Measurements from ENCODE around the gene PKN2. TPM values are rescaled to one million over a fixed set of nuclear protein-coding genes. Genes with fewer than 3 reads are reported as not detected.

The PKN2 gene
- total and polyA plus RNA-seq, 2 of the 8 experiments (the other 6 are each of a cell fraction or from before 2014, with no cell fraction given), result 7.8 to 32.0 TPM

- TF ChIP-seq CHD7 (IDR thresholded peaks at IDR 0.05; ENCODE audit: insufficient replicate concordance, low read length) (no peak), SUZ12 (IDR thresholded peaks at IDR 0.05; ENCODE audit: low read length) (no peak), CEBPB (IDR thresholded peaks at IDR 0.05; ENCODE audit: low read depth, low read length) (no peak), NRF1 (IDR thresholded peaks at IDR 0.05; ENCODE audit: low read depth, low read length) (no peak), ZNF274 (IDR thresholded peaks at IDR 0.05; ENCODE audit: borderline replicate concordance, extremely low read depth, low read length) (no peak), JUND (IDR thresholded peaks at IDR 0.05; ENCODE audit: low read length) (no peak), SRF (IDR thresholded peaks at IDR 0.05; ENCODE audit: low read depth, low read length) (no peak), TEAD4 (IDR thresholded peaks at IDR 0.05; ENCODE audit: low read depth, low read length) (no peak), POLR2A (IDR thresholded peaks at IDR 0.05; ENCODE audit: control extremely low read depth in 1 of 2, low read depth in 2 of 2, low read length in 2 of 2) (no peak), USF2 (IDR thresholded peaks at IDR 0.05; ENCODE audit: low read length) (no peak), SP1 (IDR thresholded peaks at IDR 0.05; ENCODE audit: low read depth, low read length) (no peak), E2F6 (IDR thresholded peaks at IDR 0.05) (no peak)
These were observed 3.6 kb upstream of the PKN2 start (continued) for GRCh38 chr1:88680471-88680870.

All from H1 (cell line).